ENCODE results near the gene OR10H4.
"Not testable (repeated sequence)": the region's sequence is repeated elsewhere in the genome, so short reads cannot be mapped to it uniquely, and the experiment has no call there.

Gene OR10H4

GRCh38 chr19:15976836-15977689 lies 28.3 kb downstream of the OR10H4 start:
- Histone ChIP-seq H3F3A (ENCODE audit: insufficient read depth, low read length) (no peaks in the 10 kb centered on the region), H3K79me2 (ENCODE audit: low read length) (no peaks in the 10 kb centered on the region), H3K9me2 (replicated peaks; ENCODE audit: insufficient read depth, low read length) (no peaks in the 10 kb centered on the region), H3K4me2 (ENCODE audit: low read depth, low read length) (no peak overlapping the region), H3K4me3 (ENCODE audit: low read length) (no peak overlapping the region), H3K4me1 (ENCODE audit: low read length) (no peaks in the 10 kb centered on the region), H2AFZ (ENCODE audit: low read length) (no peak overlapping the region), H3K9ac (ENCODE audit: low read length) (no peak overlapping the region), H3K27ac (ENCODE audit: low read length) (no peak overlapping the region), H3K9me3 (replicated peaks; ENCODE audit: insufficient read depth, low read length) (no peaks in the 10 kb centered on the region), H4K20me1 (ENCODE audit: insufficient read depth, low read length) (no peaks in the 10 kb centered on the region), H3K36me3 (replicated peaks; ENCODE audit: insufficient read depth, low read length) (no peaks in the 10 kb centered on the region), H3K27me3 (replicated peaks; ENCODE audit: insufficient read depth, low read length) (peaks cover 65% of the 10 kb centered on the region)
- TF ChIP-seq CTCF (IDR thresholded peaks at IDR 0.05; ENCODE audit: low read length) = no peak
- TF ChIP-seq EZH2phosphoT487 (IDR thresholded peaks at IDR 0.05; ENCODE audit: low read length) = no peak
- TF ChIP-seq EZH2 (optimal IDR thresholded peaks at IDR 0.05; ENCODE audit: low read depth, low read length) = no peak
- no peak for DNase-seq

- no peak for DNase-seq
- no peaks in the 10 kb centered on the region for H3K36me3 ChIP-seq (replicated peaks; ENCODE audit: insufficient read depth, low read length)
- H3K4me3 ChIP-seq (ENCODE audit: low read length) = no peak overlapping the region
- no peak overlapping the region for H2AFZ ChIP-seq (ENCODE audit: low read length)
- no peaks in the 10 kb centered on the region for H3K9me2 ChIP-seq (replicated peaks; ENCODE audit: insufficient read depth, low read length)
- H3F3A ChIP-seq (ENCODE audit: insufficient read depth, low read length) = no peaks in the 10 kb centered on the region
- H3K79me2 ChIP-seq (ENCODE audit: low read length) = no peaks in the 10 kb centered on the region
- H3K9ac ChIP-seq (ENCODE audit: low read length) = no peak overlapping the region
- TF ChIP-seq EZH2 (optimal IDR thresholded peaks at IDR 0.05; ENCODE audit: low read depth, low read length) (no peak), CTCF (IDR thresholded peaks at IDR 0.05; ENCODE audit: low read length) (no peak), EZH2phosphoT487 (IDR thresholded peaks at IDR 0.05; ENCODE audit: low read length) (no peak)
- no peak overlapping the region for H3K4me2 ChIP-seq (ENCODE audit: low read depth, low read length)
- no peaks in the 10 kb centered on the region for H4K20me1 ChIP-seq (ENCODE audit: insufficient read depth, low read length)
- H3K27me3 ChIP-seq (replicated peaks; ENCODE audit: insufficient read depth, low read length) = peaks cover 71% of the 10 kb centered on the region
- H3K27ac ChIP-seq (ENCODE audit: low read length) = no peak overlapping the region
- H3K9me3 ChIP-seq (replicated peaks; ENCODE audit: insufficient read depth, low read length) = no peaks in the 10 kb centered on the region
- no peaks in the 10 kb centered on the region for H3K4me1 ChIP-seq (ENCODE audit: low read length)
These were observed 28.9 kb downstream of the OR10H4 start for GRCh38 chr19:15977690-15978089.

GRCh38 chr19:15979293-15979692 lies 30.5 kb downstream of the OR10H4 start:
- Histone ChIP-seq H3K27ac (ENCODE audit: low read length) (no peak overlapping the region), H3K9me3 (replicated peaks; ENCODE audit: insufficient read depth, low read length) (no peaks in the 10 kb centered on the region), H3K9ac (ENCODE audit: low read length) (no peak overlapping the region), H3K4me3 (ENCODE audit: low read length) (no peak overlapping the region), H3K79me2 (ENCODE audit: low read length) (no peaks in the 10 kb centered on the region), H3K27me3 (replicated peaks; ENCODE audit: insufficient read depth, low read length) (peaks cover 80% of the 10 kb centered on the region), H3K9me2 (replicated peaks; ENCODE audit: insufficient read depth, low read length) (no peaks in the 10 kb centered on the region), H3K4me1 (ENCODE audit: low read length) (no peaks in the 10 kb centered on the region), H3K36me3 (replicated peaks; ENCODE audit: insufficient read depth, low read length) (no peaks in the 10 kb centered on the region), H4K20me1 (ENCODE audit: insufficient read depth, low read length) (no peaks in the 10 kb centered on the region), H2AFZ (ENCODE audit: low read length) (no peak overlapping the region), H3K4me2 (ENCODE audit: low read depth, low read length) (no peak overlapping the region), H3F3A (ENCODE audit: insufficient read depth, low read length) (no peaks in the 10 kb centered on the region)
- no peak for DNase-seq
- no peak for TF ChIP-seq EZH2phosphoT487 (IDR thresholded peaks at IDR 0.05; ENCODE audit: low read length)
- no peak for TF ChIP-seq CTCF (IDR thresholded peaks at IDR 0.05; ENCODE audit: low read length)
- TF ChIP-seq EZH2 (optimal IDR thresholded peaks at IDR 0.05; ENCODE audit: low read depth, low read length) = no peak

GRCh38 chr19:15985831-15986230 lies 37.0 kb downstream of the OR10H4 start:
- H3K4me3 ChIP-seq (ENCODE audit: low read length); H3K9me3 ChIP-seq (replicated peaks; ENCODE audit: insufficient read depth, low read length); H3K4me2 ChIP-seq (ENCODE audit: low read depth, low read length); H3K79me2 ChIP-seq (ENCODE audit: low read length); DNase-seq; H2AFZ ChIP-seq (ENCODE audit: low read length); H3K4me1 ChIP-seq (ENCODE audit: low read length); H3K36me3 ChIP-seq (replicated peaks; ENCODE audit: insufficient read depth, low read length); H3K27ac ChIP-seq (ENCODE audit: low read length); H3K9ac ChIP-seq (ENCODE audit: low read length); H3F3A ChIP-seq (ENCODE audit: insufficient read depth, low read length); H3K9me2 ChIP-seq (replicated peaks; ENCODE audit: insufficient read depth, low read length); H4K20me1 ChIP-seq (ENCODE audit: insufficient read depth, low read length): not testable (repeated sequence)
- peaks cover 64% of the 10 kb centered on the region for H3K27me3 ChIP-seq (replicated peaks; ENCODE audit: insufficient read depth, low read length)
